Fibroblast of mammary gland (primary cell): ENCODE results near the gene PRAMEF11.

Experiments
- DNase-seq: peaks from one replicate; pipeline ENCODE4 v3.0.0-alpha.2; 2010; ENCODE audit warnings: low read depth
- H3K4me3 ChIP-seq: 2 replicates; pipeline ENCODE4 v1.5.1; 2011; ENCODE audit warnings: low read depth, mild to moderate bottlenecking, low read length, moderate library complexity; ENCODE audit not compliant: control insufficient read depth
- TF ChIP-seq, protein P1 (sequence below): conservative IDR thresholded peaks from 2 replicates; pipeline ENCODE4 v1.5.1; 2011; ENCODE audit warnings: low read depth, low read length, inconsistent platforms; ENCODE audit not compliant: control insufficient read depth, insufficient read depth

The PRAMEF11 gene

DNA sequence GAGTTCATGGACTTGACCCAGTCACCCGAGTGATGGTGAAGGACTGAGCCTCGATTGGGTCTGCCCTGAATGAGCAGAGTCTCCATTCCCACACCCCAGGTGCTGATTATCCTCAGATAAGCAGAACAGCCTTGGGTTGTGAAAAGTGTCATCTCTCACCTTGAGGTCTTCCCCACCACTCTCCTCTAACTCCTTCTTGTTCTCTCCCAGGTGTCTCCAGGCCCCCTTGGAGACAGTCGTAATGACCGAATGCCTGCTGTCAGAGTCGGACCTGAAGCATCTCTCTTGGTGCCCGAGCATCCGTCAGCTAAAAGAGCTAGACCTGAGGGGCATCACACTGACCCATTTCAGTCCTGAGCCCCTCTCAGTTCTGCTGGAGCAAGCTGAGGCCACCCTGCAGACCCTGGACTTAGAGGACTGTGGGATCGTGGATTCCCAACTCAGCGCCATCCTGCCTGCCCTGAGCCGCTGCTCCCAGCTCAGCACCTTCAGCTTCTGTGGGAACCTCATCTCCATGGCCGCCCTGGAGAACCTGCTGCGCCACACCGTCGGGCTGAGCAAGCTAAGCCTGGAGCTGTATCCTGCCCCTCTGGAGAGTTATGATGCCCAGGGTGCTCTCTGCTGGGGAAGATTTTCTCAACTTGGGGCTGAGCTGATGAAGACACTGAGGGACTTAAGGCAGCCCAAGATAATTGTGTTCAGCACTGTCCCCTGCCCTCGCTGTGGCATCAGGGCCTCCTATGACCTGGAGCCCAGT lies 54.2 kb downstream of the PRAMEF11 start:
- DNase-seq = no peak
- TF ChIP-seq, protein P1, sequence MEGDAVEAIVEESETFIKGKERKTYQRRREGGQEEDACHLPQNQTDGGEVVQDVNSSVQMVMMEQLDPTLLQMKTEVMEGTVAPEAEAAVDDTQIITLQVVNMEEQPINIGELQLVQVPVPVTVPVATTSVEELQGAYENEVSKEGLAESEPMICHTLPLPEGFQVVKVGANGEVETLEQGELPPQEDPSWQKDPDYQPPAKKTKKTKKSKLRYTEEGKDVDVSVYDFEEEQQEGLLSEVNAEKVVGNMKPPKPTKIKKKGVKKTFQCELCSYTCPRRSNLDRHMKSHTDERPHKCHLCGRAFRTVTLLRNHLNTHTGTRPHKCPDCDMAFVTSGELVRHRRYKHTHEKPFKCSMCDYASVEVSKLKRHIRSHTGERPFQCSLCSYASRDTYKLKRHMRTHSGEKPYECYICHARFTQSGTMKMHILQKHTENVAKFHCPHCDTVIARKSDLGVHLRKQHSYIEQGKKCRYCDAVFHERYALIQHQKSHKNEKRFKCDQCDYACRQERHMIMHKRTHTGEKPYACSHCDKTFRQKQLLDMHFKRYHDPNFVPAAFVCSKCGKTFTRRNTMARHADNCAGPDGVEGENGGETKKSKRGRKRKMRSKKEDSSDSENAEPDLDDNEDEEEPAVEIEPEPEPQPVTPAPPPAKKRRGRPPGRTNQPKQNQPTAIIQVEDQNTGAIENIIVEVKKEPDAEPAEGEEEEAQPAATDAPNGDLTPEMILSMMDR = no peak
- H3K4me3 ChIP-seq = no peak overlapping the region

DNA sequence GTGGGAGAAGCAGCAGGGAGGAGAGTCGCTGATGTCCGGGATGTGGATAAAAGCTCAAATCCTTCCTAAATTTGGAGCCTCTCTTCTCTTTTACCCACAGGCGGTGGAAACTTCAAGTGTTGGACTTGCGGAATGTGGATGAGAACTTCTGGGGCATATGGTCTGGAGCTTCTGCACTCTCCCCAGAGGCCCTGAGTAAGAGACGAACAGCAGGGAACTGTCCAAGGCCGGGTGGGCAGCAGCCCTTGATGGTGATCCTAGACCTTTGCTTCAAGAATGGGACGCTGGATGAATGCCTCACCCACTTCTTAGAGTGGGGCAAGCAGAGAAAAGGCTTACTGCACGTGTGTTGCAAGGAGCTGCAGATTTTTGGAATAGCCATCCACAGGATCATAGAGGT lies 55.8 kb downstream of the PRAMEF11 start:
- no peak for DNase-seq
- TF ChIP-seq, protein P1 = no peak
- no peak overlapping the region for H3K4me3 ChIP-seq

DNA sequence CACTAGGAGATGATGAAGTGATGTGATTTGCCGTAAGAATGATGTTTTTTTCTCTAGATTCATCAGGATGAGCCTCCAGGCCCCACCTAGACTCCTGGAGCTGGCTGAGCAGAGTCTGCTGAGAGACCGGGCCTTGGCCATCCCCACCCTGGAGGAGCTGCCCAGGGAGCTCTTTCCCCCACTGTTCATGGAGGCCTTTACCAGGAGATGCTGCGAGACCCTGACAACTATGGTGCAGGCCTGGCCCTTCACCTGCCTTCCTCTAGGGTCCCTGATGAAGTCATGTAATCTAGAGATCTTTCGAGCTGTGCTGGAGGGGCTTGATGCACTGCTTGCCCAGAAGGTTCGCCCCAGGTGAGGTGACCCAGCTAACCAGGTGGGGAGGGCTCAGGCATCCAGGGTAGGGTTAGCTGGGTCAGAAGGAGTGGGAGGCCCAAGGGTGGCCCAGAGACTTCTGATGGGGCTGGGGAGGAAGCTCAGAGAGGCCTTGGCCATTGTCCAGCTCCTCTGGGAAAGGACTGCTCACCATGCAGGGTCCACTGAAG lies 56.3 kb downstream of the PRAMEF11 start:
- H3K4me3 ChIP-seq = no peak overlapping the region
- no peak for DNase-seq
- TF ChIP-seq, protein P1 = no peak
